HG03280 (cell line): ENCODE measurements around the gene SLIT1.

Source experiments
- ATAC-seq: cut with Tn5 transposase; IDR thresholded peaks from one replicate; pipeline ENCODE4 v1.9.1; 2021; ENCODE audit warnings: mild to moderate bottlenecking, moderate library complexity; ENCODE audit not compliant: unreplicated experiment

Gene SLIT1

GRCh38 chr10:97174941-97175340 lies 10.8 kb downstream of the SLIT1 start:
- no peak for ATAC-seq

GRCh38 chr10:97174276-97174775 lies 11.4 kb downstream of the SLIT1 start:
- no peak for ATAC-seq

- no peak for ATAC-seq
These were observed 12.7 kb downstream of the SLIT1 start for GRCh38 chr10:97173036-97173435.

- ATAC-seq = no peak
These were observed 14.8 kb downstream of the SLIT1 start for GRCh38 chr10:97171001-97171400.

- no peak for ATAC-seq
These were observed 15.7 kb downstream of the SLIT1 start for GRCh38 chr10:97169911-97170693.

GRCh38 chr10:97169063-97169462 lies 16.7 kb downstream of the SLIT1 start:
- ATAC-seq = no peak

- ATAC-seq = no peak
These were observed 17.1 kb downstream of the SLIT1 start for GRCh38 chr10:97168645-97169044.

- no peak for ATAC-seq
These were observed 20.3 kb downstream of the SLIT1 start for GRCh38 chr10:97165499-97165898.

GRCh38 chr10:97163781-97164501 lies 21.8 kb downstream of the SLIT1 start:
- ATAC-seq = no peak

GRCh38 chr10:97163181-97163580 lies 22.6 kb downstream of the SLIT1 start:
- no peak for ATAC-seq

- ATAC-seq = no peak
These were observed 26.0 kb downstream of the SLIT1 start for GRCh38 chr10:97159646-97160305.

- ATAC-seq = peak; percentile 55
These were observed 28.1 kb downstream of the SLIT1 start for GRCh38 chr10:97157578-97158095.

GRCh38 chr10:97154781-97155180 lies 31.0 kb downstream of the SLIT1 start:
- no peak for ATAC-seq

- ATAC-seq = no peak
These were observed 31.6 kb downstream of the SLIT1 start for GRCh38 chr10:97154162-97154561.

GRCh38 chr10:97153270-97153850 lies 32.4 kb downstream of the SLIT1 start:
- no peak for ATAC-seq

GRCh38 chr10:97151307-97151914 lies 34.3 kb downstream of the SLIT1 start:
- ATAC-seq = no peak

- no peak for ATAC-seq
These were observed 35.1 kb downstream of the SLIT1 start for GRCh38 chr10:97150616-97151015.

- no peak for ATAC-seq
These were observed 35.7 kb downstream of the SLIT1 start for GRCh38 chr10:97150013-97150595.

- ATAC-seq = no peak
These were observed 36.7 kb downstream of the SLIT1 start for GRCh38 chr10:97149079-97149531.

- ATAC-seq = no peak
These were observed 41.5 kb downstream of the SLIT1 start for GRCh38 chr10:97144297-97144696.
